HG02678 (cell line): ENCODE results near the gene GALNT2.

Experiments
- ATAC-seq: cut with Tn5 transposase; IDR thresholded peaks from one replicate; pipeline ENCODE4 v1.9.1; 2021; ENCODE audit warnings: mild to moderate bottlenecking, moderate library complexity; ENCODE audit not compliant: unreplicated experiment

Gene GALNT2

GRCh38 chr1:230286166-230286889 lies 219.3 kb downstream of the GALNT2 start:
- no peak for ATAC-seq

- no peak for ATAC-seq
Observed at GRCh38 chr1:230286890-230287269, 219.8 kb downstream of the GALNT2 start.

- no peak for ATAC-seq
Observed at GRCh38 chr1:230287674-230288315, 220.8 kb downstream of the GALNT2 start.

- no peak for ATAC-seq
Observed at GRCh38 chr1:230288641-230289349, 221.8 kb downstream of the GALNT2 start.

GRCh38 chr1:230289350-230289644 lies 222.3 kb downstream of the GALNT2 start:
- no peak for ATAC-seq

- no peak for ATAC-seq
Observed at GRCh38 chr1:230291731-230292620, 224.9 kb downstream of the GALNT2 start.

GRCh38 chr1:230292689-230293389 lies 225.8 kb downstream of the GALNT2 start:
- no peak for ATAC-seq

- no peak for ATAC-seq
Observed at GRCh38 chr1:230293390-230293700, 226.3 kb downstream of the GALNT2 start.

- ATAC-seq = no peak
Observed at GRCh38 chr1:230295367-230295766, 228.3 kb downstream of the GALNT2 start.

GRCh38 chr1:230299191-230300006 lies 232.4 kb downstream of the GALNT2 start:
- no peak for ATAC-seq

- ATAC-seq = no peak
Observed at GRCh38 chr1:230300322-230301301, 233.6 kb downstream of the GALNT2 start.

- no peak for ATAC-seq
Observed at GRCh38 chr1:230301322-230301721, 234.3 kb downstream of the GALNT2 start.

- ATAC-seq = no peak
Observed at GRCh38 chr1:230301822-230302221, 234.8 kb downstream of the GALNT2 start.

- ATAC-seq = no peak
Observed at GRCh38 chr1:230303069-230303468, 236.0 kb downstream of the GALNT2 start.

GRCh38 chr1:230303822-230304221 lies 236.8 kb downstream of the GALNT2 start:
- ATAC-seq = no peak

- ATAC-seq = no peak
Observed at GRCh38 chr1:230306169-230306568, 239.1 kb downstream of the GALNT2 start.

- no peak for ATAC-seq
Observed at GRCh38 chr1:230307213-230307612, 240.2 kb downstream of the GALNT2 start.

- no peak for ATAC-seq
Observed at GRCh38 chr1:230308039-230308438, 241.0 kb downstream of the GALNT2 start.

GRCh38 chr1:230308821-230309220 lies 241.8 kb downstream of the GALNT2 start:
- no peak for ATAC-seq
